Stimulated activated CD8-positive, alpha-beta memory T cell treated with anti-CD3 and anti-CD28 coated beads, Interleukin-2, amount 100 ng/mL, for 1 hour (primary cell): Measurements from ENCODE around the gene CACNA1I.

Experiments
- DNase-seq, 2 donors: peaks; one replicate each; pipeline ENCODE4 v3.0.0-alpha.2; 2020; ENCODE audit warnings: low read depth in 2 of 2

Gene CACNA1I

GRCh38 chr22:39669432-39669831 lies 98.9 kb downstream of the CACNA1I start:
- DNase-seq = no peak

GRCh38 chr22:39671936-39672335 lies 101.4 kb downstream of the CACNA1I start:
- no peak for DNase-seq

DNA sequence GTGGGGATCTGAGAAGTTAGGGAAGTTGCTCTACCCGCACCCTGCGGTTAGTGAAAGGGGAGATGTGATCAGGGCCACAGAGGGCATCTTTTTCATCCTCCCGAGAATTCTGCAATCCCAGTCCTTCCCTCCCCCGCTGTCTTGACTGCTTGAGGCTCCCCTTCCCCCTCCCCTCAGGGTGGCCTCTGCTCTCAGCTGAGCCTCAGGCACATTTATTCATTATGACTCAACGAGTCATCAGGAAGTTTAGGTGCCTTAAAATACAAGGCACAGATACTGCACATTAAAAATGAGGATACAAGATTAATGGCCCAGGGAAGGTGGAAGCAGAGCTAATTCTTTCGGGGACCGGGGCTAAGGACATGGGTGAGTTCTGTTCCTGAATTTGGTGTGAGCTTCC lies 104.0 kb downstream of the CACNA1I start:
- no peak for DNase-seq

DNA sequence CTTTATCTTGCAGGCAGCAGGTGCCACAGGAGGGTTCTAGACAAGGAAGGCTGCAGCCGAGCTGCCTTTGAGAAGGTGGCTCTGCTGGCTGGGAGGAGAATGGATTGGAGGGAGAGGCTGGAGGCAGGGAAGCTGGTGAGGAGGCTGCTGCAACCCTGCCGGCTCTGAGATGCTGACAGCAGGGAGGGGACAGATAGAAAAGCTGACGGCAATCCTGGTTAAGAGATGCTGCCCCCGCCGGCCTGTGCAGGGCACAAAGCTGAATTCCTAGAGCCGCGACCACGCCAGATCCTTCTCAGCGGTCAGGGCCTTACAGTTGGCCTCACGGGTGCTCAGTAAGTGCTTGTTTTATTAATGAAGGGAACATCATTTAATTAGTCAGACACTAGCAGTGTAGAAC lies 105.4 kb downstream of the CACNA1I start:
- no peak for DNase-seq

DNA sequence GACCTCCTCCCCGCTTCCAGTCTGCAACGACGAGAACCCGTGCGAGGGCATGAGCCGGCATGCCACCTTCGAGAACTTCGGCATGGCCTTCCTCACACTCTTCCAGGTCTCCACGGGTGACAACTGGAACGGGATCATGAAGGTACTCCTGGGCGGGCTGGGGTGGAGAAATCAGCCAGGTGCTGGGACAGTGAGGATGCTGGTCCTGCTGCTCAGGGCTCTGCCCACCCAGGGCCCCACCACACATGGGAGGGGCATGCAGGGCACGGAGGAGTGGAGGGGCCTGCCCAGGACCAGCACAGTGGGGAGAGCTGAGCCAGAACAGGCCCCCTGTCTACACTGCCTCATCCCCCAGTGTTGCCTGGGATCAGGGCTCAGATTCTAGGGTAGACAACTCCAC lies 107.4 kb downstream of the CACNA1I start:
- no peak for DNase-seq

- no peak for DNase-seq
Measured at GRCh38 chr22:39678862-39679490, 108.4 kb downstream of the CACNA1I start.

DNA sequence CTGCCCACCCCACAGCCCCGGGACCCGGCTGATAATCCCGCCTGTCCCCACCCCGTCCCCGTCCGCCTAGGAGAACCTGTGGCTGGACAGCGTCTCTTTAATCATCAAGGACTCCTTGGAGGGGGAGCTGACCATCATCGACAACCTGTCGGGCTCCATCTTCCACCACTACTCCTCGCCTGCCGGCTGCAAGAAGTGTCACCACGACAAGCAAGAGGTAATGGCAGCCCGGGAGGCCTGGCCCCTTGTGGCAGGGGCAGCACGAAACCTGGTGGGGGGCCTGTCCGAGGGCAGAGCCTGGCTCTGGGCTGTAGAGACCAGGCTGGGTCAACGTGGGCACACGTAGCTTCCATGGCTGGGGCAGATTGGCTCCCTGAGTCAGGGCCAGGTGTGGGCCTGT lies 109.1 kb downstream of the CACNA1I start:
- no peak for DNase-seq

GRCh38 chr22:39680486-39680885 lies 109.9 kb downstream of the CACNA1I start:
- DNase-seq = no peak

DNA sequence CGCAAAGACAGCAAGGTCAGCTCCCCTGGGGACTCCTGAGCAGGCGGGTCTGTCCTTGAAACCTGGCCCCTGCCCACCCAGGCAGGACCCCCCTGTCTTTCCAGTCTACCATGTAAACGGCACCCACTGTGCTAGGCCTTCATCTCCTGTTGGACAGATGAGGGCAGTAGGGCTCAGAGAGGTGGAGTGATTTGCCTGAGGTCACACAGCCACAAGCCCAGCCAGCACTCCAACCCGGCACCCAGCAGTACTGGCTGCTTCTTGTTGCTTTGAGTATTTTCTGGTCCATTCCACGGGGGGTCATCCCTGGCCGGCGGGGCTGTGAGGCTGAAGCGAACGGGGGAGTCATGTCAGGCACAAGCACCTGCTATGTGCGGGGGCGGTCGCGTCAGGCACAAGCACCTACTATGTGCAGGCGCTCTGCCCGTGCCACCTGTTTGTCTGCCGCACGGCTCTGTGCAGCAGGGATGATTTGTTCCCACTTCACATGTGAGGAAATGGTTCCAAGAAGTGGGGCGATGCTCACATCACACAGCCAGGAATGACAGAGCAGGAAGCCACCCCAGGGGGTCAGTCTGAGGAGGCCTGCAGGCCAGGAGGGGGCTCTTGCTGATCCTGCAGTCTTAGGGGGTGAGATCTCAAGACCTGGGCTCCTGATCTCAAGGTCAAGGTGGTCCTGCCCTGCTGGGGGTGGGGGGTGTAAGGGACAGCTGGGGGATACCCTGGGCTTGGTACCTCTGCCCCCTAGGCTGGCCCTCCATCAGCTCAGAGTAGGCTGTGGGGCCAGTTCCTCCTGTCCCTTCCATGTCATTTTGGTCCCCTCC lies 110.7 kb downstream of the CACNA1I start:
- no peak for DNase-seq

DNA sequence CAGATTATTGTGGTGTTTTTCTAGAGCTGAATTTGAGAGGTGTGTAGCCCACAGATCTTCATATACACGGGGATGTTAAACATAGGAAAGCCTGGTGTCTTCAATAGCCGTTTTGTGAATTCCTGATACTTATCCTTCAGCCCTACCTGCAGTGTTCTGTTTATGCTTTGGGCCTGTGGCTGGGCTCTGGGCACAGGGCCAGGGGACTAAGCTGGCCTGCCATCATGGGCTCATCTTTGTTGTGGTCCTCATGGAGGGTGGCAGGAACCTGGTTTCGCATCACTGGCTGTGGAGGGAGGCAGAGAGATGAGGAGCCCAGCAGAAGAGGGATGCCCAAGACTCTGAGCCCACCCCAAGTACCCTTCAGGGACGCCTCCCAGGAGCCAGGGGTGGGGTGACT lies 112.4 kb downstream of the CACNA1I start:
- DNase-seq = no peak

GRCh38 chr22:39683639-39684038 lies 113.1 kb downstream of the CACNA1I start:
- DNase-seq = no peak

DNA sequence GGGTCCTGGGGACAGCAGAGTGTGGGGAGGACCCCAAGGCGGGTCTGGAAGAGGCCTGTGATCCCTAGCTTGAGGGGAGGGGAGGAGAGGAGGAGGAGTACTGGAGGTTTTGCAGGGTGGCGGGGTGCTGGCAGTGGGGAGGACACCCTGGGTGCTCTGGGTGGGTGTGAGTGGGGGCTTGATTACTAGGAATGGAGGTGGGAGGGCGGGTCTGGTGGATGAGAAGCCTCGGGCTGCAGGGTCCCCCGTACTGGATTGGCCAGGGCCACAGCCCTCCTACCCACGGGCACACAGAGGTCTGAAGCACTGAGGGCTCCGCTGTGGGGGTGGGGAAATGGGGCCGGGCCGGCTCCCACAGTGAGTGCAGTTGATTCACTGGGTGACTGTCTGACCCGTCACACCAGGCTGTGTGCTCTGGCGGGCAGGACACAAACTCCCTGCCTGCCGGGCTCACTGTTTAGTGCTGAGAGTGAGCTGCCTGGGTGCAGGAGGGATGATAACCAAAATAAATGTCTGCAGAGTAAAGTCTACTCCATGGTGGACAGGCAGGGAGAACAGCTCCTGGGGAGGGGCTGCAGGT lies 114.2 kb downstream of the CACNA1I start:
- DNase-seq = no peak

DNA sequence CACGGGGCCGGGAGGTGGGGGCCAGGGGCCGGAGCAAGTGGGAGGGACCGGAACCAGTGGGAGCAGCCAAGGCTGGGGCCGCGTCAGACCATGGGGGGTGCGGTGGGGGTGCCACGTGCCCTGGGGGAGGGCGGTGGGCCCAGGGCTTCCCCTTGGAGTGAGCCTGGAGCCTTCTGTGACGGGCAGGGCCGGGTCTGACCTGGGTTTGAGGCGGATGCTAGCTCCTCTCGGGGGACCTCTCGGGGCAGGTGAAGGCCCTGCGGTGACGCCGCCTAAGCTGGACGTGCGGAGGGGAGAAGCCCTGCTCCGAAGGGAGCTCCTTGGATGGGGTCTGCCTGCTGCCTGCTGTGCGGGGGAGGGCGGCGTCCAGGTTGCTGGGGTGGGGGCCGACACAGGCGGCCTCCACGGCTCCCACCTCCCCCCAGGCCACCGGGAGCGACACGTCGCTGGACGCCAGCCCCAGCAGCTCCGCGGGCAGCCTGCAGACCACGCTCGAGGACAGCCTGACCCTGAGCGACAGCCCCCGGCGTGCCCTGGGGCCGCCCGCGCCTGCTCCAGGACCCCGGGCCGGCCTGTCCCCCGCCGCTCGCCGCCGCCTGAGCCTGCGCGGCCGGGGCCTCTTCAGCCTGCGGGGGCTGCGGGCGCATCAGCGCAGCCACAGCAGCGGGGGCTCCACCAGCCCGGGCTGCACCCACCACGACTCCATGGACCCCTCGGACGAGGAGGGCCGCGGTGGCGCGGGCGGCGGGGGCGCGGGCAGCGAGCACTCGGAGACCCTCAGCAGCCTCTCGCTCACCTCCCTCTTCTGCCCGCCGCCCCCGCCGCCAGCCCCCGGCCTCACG lies 115.0 kb downstream of the CACNA1I start:
- no peak for DNase-seq

GRCh38 chr22:39686178-39686620 lies 115.6 kb downstream of the CACNA1I start:
- no peak for DNase-seq

GRCh38 chr22:39686776-39687525 lies 116.4 kb downstream of the CACNA1I start:
- DNase-seq = no peak

- DNase-seq = no peak
Measured at GRCh38 chr22:39688186-39688785, 117.7 kb downstream of the CACNA1I start.

- DNase-seq = no peak
Measured at GRCh38 chr22:39689421-39689820, 118.9 kb downstream of the CACNA1I start.

- no peak for DNase-seq
Measured at GRCh38 chr22:39690881-39691605, 120.5 kb downstream of the CACNA1I start.

DNA sequence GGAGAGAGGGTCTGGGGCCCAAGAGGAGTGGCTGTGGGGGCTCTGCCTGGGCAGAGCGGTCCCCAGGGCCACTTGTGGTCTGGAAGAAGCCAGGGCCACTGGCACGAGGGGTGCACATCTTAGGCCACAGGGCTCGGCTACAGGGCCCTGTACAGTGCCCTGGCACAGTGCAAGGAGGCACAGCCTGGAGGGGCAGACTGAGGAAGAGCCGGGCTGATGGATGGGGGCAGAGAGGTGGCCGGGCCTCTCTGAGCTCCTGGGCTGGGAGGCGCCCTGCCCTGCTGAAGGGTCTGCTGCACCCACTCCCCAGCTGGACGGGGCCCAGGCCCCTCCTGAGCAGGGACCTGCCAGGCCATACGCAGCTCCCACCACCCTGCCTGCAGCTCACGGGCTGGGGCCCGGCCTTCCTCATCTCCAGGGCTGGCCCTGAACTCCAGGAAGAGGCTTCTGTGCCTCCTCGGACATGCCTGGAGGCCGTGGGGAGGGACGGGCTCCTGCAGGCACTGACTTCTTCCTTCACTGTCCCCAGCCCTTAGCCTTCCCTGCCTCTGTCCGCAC lies 123.5 kb downstream of the CACNA1I start:
- DNase-seq = no peak
